Kasumi-1 (cell line): ENCODE results near the gene PLCH2.

Experiments
- DNase-seq, 2 experiments: peaks; one replicate each; lab custom pipeline; 2025; lab: John Stamatoyannopoulos, UW

PLCH2 gene

GRCh38 chr1:2499260-2499659, 23.2 kb downstream of the PLCH2 start:
- no peak for DNase-seq

DNA sequence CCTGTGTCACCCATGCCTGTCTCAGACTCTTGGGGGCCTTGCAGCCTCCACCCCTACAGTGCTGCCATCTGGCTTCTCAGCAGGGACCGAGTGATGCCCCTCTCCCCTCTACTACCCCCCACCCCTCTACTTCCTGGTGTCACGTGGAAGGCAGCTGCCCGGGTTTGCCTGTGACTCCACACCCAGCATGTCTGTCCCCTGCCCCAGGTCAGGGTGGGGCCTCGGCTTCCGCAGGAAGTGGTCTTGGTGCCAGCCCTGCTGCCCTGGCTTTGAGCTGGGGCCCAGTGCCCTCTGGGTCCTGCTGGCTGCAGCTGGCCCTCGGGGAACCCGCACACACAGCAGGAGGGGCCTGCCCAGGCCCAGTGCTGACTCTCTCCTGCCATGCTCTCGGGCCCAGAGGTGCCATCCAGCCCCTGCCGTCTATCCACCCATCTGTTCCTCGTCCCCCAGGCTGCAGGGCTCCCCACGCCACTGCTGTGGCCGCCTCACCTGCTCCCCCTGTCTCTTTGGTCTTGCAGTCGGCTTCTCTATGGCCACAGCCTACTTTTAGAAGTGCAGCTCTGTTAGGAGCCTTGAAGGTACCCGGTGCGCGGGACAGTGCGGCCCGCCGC, 24.0 kb downstream of the PLCH2 start:
- no peak for DNase-seq

DNA sequence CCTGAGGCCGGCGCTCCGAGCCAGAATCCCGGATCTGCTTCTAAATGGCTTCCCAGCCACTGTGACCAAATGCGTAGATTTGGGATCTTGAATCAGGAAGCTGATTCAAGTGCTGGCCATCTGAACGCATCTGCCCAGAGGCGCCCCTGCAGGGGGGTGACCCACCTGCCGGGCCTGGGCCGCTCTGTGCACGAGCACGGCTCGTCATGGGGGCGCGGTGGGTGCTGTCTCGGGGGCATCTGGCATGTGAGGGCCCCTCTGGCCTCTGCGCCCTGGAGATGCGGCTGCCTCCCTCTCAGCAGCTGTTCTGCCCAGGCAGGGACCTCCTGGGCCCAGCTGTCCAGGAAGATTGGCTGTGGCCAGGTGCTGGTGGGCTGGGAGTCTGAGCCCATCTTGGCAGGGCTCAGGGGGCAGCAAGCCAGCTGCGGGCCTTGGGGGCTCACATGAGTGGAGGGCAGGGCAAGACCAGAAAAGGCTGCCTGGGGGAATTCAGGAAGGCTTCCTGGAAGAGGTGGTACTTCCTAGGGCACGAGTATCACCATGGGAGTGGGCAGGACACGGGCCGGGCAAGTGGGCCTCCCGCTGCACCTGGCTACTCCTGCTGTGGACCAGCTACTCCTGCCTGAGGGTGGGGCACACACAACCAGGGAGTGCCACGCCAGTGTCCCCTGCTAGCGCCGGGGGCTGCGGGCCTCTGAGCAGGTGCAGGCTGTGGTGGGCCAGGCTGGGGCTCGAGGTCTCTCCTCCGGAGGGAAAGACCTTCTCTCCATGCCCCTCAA, 25.1 kb downstream of the PLCH2 start:
- DNase-seq, result no peak

- no peak for DNase-seq
These were observed 25.7 kb downstream of the PLCH2 start for GRCh38 chr1:2501820-2502119.

GRCh38 chr1:2502210-2502609, 26.1 kb downstream of the PLCH2 start:
- no peak for DNase-seq

- no peak for DNase-seq
These were observed 26.8 kb downstream of the PLCH2 start for GRCh38 chr1:2502661-2503553.

- DNase-seq, result no peak
These were observed 27.6 kb downstream of the PLCH2 start for GRCh38 chr1:2503554-2504224.

DNA sequence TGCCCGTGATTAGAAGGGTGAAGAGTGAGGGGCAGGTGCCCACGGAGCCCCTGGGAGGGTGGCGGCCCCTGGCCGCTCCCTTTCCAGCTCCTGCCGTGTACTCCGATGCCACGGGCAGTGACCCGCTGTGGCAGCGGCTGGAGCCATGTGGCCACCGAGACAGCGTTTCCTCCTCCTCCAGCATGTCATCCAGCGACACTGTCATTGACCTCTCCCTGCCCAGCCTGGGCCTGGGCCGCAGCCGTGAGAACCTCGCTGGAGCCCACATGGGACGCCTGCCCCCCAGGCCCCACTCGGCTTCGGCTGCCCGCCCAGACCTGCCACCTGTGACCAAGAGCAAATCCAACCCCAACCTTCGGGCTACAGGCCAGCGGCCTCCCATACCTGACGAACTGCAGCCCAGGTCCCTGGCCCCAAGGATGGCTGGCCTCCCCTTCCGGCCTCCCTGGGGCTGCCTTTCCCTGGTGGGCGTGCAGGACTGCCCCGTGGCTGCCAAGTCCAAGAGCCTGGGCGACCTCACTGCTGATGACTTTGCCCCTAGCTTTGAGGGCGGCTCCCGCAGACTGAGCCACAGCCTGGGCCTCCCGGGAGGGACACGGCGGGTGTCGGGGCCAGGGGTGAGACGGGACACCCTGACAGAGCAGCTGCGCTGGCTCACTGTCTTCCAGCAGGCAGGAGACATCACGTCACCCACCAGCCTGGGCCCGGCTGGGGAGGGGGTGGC, 28.3 kb downstream of the PLCH2 start:
- no peak for DNase-seq

DNA sequence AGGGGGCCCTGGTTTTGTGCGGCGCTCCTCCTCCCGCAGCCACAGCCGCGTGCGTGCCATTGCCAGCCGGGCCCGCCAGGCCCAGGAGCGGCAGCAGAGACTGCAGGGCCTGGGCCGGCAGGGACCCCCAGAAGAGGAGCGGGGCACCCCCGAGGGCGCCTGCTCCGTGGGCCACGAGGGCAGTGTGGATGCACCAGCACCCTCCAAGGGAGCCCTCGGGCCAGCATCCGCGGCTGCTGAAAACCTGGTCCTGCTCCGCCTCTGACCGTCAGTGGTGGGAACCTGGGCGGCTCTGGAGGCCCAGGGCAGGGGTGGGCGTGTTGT, 28.8 kb downstream of the PLCH2 start:
- no peak for DNase-seq

- no peak for DNase-seq
These were observed 29.4 kb downstream of the PLCH2 start for GRCh38 chr1:2505461-2505994.

GRCh38 chr1:2506007-2506860, 30.1 kb downstream of the PLCH2 start:
- no peak for DNase-seq

GRCh38 chr1:2506901-2507565, 30.9 kb downstream of the PLCH2 start:
- no peak for DNase-seq

GRCh38 chr1:2507744-2508155, 31.7 kb downstream of the PLCH2 start:
- DNase-seq, result no peak

DNA sequence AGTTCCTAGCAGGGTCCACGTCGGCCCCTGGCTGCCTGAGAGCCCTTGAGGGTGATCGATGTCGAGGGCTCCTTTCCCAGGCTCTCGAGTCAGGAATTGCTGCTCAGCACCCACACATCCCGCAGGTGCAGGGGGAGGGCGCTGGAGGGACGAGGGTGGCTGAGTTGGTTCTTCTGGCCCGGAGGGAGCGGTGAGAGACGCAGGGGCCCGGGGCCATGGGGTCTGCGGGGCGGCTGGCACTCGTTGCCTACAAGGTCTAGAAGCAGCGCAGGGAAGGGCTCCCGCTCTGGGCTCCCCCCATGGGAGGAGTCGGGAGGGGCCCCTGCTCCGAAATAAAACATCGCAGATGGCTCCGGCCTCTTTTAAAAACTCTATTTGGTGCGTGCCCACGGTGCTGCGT, 32.1 kb downstream of the PLCH2 start:
- no peak for DNase-seq

DNA sequence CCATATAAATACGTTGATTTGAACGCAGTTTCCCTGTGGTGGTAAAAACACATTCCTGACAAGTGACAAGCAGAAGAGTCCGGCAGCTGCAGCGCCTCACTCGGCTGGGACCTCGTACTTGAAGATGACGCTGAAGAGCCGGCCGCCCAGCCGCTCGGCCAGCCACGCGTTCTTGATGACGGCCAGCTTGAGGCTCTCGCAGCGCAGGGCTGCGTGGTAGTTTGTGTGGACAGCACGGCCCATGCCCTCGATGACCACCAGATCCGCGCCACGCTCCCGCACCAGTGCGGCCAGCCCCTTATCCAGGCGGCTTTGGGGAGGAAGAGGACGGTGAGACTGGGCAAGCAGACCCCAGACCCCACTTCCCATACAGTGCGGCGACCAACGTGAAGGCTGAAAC, 32.7 kb downstream of the PLCH2 start:
- no peak for DNase-seq

DNA sequence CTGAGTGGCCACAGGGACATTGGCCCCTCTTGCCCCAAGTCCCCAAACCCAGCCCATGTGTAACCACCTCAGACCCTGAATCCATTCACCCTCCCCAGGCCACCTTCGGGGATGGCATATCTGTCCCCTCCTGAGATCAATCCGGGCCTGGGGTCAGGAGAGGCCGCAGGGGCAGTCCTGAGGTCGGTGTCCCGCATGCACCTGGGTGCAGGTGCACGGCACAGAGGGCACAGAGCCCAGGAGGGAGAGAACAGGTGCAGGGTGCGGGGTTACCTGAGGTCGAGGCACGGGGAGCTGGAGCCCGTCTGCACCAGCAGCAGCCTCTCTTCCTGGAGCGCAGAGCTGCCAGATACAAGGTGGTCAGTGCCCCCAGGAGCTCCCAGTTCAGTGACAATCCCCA, 33.5 kb downstream of the PLCH2 start:
- DNase-seq, result no peak

- no peak for DNase-seq
These were observed 34.5 kb downstream of the PLCH2 start for GRCh38 chr1:2510366-2511155.

- no peak for DNase-seq
These were observed 36.9 kb downstream of the PLCH2 start for GRCh38 chr1:2512862-2513421.
